NCI-H774 (cell line): Measurements from ENCODE around the gene RC3H2.
"Not testable (repeated sequence)": the region's sequence is repeated elsewhere in the genome, so short reads cannot be mapped to it uniquely, and the experiment has no call there.

Experiments
- DNase-seq: peaks from one replicate; lab custom pipeline; 2025; lab: John Stamatoyannopoulos, UW

The RC3H2 gene

DNA sequence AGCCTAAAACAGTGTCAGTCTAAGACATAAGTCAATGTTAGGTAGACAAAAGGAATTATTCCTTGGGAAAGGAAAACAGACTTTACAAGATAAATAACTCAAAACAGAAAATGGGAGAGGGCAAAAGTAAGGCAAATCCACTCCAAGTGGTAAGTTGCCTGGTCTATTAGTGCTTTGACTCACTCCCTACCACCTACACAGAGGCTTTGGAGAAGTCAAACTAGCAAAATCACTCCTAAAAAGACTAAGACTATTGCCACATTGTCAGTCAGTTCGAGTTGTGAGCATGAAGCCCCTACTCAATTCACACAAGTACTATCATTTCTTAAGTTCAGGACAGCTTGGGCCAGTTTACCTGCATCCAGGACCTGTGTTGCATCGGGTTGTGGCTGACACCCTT lies 13.2 kb upstream of the RC3H2 start:
- DNase-seq: no peak

GRCh38 chr9:122912964-122913673 lies 8.0 kb upstream of the RC3H2 start, which contains the start of gene ZBTB6:
Gene ZBTB6, minus strand, starts transcription at chr9:122913323. Its CDS starts 1,251 bp downstream, at chr9:122912072.
- peak; percentile 84 for DNase-seq

GRCh38 chr9:122912671-122912963 lies 7.5 kb upstream of the RC3H2 start:
- DNase-seq: no peak

DNA sequence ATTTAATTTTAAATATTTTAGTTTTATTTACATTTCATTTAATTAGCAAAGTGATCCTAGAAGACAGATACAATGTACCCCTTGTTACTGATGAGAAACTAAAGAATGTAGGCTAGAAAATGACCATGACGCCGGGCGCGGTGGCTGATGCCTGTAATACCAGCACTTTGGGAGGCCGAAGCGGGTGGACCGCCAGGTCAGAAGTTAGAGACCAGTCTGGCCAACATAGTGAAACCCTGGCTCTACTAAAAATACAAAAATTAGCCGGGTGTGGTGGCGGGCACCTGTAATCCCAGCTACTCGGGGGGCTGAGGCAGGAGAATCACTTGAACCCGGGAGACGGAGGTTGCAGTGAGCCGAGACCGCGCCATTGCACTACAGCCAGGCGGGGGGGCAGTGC lies 963 bp upstream of the RC3H2 start:
- not testable (repeated sequence) for DNase-seq

GRCh38 chr9:122904466-122904822 lies 715 bp downstream of the RC3H2 start:
- DNase-seq: peak; percentile 48

DNA sequence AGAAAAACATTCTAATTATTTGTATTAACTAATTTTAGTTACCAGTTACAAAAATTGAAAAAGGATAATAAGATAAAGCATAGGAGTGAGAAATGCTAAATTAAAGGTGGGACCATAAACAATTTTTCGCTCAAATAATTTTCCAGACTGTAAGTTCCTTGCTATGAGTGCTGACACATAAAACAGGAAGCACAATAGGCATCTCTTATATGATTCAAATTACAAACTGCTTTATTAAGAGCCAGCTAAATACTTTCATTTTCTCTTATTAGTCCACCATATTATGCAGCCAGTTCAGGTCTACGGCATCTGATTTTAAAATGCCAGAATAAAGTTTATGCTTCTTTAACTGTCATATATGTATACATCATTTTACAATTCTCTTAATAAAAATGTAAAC lies 4.4 kb downstream of the RC3H2 start:
- DNase-seq: no peak

GRCh38 chr9:122897969-122898368 lies 7.2 kb downstream of the RC3H2 start:
- DNase-seq: no peak

GRCh38 chr9:122888480-122888879 lies 16.7 kb downstream of the RC3H2 start:
- DNase-seq: no peak

DNA sequence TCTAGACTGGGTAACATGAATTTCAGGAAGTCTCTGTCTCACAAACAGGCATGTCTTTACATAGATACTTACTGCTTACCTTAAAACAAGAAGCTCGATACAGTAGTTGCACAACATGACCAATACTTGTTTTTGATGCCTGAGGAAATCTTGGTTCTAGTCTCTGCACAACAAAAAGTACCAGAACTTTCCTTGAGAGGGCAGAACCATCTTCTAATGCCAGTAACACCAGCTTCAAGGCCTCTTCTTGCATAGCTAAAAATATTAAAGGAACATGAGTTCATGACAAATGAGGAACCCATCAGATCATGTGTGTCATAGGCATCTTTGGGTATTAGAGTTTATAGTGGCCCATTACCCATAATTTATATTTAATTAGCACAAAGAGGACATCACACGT lies 22.0 kb downstream of the RC3H2 start:
- no peak for DNase-seq

GRCh38 chr9:122879443-122879842 lies 25.7 kb downstream of the RC3H2 start:
- no peak for DNase-seq

- no peak for DNase-seq
These were observed 29.6 kb downstream of the RC3H2 start for GRCh38 chr9:122875523-122875922.

- DNase-seq: not testable (repeated sequence)
These were observed 37.9 kb downstream of the RC3H2 start for GRCh38 chr9:122867276-122867675.

- no peak for DNase-seq
These were observed 39.1 kb downstream of the RC3H2 start for GRCh38 chr9:122866079-122866478.

GRCh38 chr9:122865300-122865699 lies 39.9 kb downstream of the RC3H2 start:
- no peak for DNase-seq

GRCh38 chr9:122863407-122863806 lies 41.8 kb downstream of the RC3H2 start:
- no peak for DNase-seq

- DNase-seq: no peak
These were observed 44.6 kb downstream of the RC3H2 start for GRCh38 chr9:122860319-122861142.

GRCh38 chr9:122857815-122858214 lies 47.3 kb downstream of the RC3H2 start:
- no peak for DNase-seq

DNA sequence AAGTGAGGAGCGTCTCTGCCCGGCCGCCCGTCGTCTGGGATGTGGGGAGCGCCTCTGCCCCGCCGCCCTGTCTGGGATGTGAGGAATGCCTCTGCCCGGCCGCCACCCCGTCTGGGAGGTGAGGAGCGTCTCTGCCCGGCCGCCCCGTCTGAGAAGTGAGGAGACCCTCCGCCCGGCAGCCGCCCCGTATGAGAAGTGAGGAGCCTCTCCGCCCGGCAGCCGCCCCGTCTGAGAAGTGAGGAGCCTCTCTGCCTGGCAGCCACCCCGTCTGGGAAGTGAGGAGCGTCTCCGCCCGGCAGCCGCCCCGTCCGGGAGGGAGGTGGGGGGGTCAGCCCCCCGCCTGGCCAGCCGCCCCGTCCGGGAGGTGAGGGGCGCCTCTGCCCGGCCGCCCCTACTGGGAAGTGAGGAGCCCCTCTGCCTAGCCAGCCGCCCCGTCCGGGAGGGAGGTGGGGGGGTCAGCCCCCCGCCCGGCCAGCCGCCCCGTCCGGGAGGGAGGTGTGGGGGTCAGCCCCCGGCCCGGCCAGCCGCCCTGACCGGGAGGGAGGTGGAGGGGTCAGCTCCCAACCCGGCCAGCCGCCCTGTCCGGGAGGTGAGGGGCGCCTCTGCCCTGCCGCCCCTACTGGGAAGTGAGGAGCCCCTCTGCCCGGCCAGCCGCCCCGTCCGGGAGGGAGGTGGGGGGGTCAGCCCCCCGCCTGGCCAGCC lies 52.9 kb downstream of the RC3H2 start:
- not testable (repeated sequence) for DNase-seq

GRCh38 chr9:122848256-122848943 lies 56.8 kb downstream of the RC3H2 start:
- no peak for DNase-seq

- no peak for DNase-seq
These were observed 58.7 kb downstream of the RC3H2 start for GRCh38 chr9:122846371-122846940.

- DNase-seq: no peak
These were observed 60.0 kb downstream of the RC3H2 start for GRCh38 chr9:122845116-122845515.

DNA sequence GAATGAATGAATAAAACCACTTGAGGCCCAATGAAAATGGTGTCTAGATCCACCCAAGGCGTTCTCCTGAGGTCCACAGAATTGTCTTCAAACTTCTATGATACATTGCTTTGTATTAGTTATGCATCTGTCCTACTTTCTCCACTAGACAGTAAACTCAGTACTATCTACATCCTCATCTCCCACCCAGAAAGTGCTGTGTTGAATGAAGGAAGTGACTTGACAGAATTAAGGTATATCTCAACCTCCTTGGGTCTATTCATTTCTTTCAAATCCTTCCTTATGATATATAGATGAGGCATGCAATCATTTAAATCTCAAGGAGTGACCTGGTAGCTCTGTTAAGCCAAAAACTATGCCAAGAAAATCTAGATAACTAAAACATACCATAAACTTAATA lies 61.0 kb downstream of the RC3H2 start:
- no peak for DNase-seq
